ENCODE data around the gene JMJD4. TPM values are rescaled to one million over a fixed set of nuclear protein-coding genes. Genes with fewer than 3 reads are reported as not detected.

The JMJD4 gene
- total RNA-seq, 4 donors from 2014 or later: 13.4 to 20.0 (median 16.7) TPM

DNA sequence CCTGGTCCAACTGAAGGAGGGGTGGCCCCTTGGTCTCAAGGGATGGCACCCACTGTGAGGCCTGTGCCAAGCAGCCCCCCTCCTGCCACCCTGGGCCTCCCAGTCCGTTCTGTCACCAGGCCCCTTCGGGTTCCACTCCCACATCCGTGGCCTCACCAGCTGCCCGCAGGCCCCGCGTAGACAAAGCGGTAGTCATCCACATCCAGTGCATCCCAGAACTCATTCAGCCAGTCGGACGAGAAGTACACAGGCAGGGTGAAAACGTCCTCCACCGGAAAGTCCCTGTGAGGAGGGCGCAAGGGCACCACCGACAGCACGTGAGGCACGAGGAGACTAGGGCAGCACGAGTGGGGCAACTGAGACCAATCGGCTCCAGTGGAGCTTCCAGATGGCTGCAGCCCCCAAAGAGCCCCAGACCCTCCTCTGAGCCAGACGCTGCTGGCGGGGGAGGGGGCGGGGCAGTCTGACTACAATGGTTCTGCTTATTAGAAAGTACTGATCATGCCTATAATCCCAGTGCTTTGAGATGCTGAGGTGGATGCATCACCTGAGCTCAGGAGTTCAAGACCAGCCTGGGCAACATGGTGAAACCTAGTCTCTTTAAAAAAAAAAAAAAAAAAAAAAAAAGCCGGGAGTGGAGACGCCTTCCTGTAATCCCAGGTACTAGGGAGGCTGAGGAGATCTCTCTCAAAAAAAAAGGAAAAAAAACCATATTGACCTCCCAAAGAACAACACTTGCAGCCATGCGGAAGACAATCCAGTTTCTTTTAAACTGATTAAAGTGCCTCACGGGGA lies 1.2 kb downstream of the JMJD4 start:
- Histone ChIP-seq H3K4me1 (peaks cover 25 to 61% (median 37%) of the 10 kb centered on the region in 3 donors), H3K36me3 (peaks cover 0 to 23% (median 12%) of the 10 kb centered on the region in 3 donors), H3K27me3 (no peaks in the 10 kb centered on the region), H3K9me3 (no peaks in the 10 kb centered on the region), H3K4me3 (peak overlapping the region; percentile 88 to 97 (median 94)), H3K27ac (peak overlapping the region in 3 of 4 donors; percentile 86 to 93 (median 92))
- intact Hi-C loops (cut with DNase I): no loop called here
- TF ChIP-seq, protein P1, sequence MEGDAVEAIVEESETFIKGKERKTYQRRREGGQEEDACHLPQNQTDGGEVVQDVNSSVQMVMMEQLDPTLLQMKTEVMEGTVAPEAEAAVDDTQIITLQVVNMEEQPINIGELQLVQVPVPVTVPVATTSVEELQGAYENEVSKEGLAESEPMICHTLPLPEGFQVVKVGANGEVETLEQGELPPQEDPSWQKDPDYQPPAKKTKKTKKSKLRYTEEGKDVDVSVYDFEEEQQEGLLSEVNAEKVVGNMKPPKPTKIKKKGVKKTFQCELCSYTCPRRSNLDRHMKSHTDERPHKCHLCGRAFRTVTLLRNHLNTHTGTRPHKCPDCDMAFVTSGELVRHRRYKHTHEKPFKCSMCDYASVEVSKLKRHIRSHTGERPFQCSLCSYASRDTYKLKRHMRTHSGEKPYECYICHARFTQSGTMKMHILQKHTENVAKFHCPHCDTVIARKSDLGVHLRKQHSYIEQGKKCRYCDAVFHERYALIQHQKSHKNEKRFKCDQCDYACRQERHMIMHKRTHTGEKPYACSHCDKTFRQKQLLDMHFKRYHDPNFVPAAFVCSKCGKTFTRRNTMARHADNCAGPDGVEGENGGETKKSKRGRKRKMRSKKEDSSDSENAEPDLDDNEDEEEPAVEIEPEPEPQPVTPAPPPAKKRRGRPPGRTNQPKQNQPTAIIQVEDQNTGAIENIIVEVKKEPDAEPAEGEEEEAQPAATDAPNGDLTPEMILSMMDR (IDR thresholded peaks at IDR 0.05): no peak
- no peak for TF ChIP-seq POLR2A (IDR thresholded peaks at IDR 0.05)
- WGBS, 2 donors: 26 to 30% methylated on average over 4 to 10 of the region's 24 CpGs
- DNase-seq: no peak

DNA sequence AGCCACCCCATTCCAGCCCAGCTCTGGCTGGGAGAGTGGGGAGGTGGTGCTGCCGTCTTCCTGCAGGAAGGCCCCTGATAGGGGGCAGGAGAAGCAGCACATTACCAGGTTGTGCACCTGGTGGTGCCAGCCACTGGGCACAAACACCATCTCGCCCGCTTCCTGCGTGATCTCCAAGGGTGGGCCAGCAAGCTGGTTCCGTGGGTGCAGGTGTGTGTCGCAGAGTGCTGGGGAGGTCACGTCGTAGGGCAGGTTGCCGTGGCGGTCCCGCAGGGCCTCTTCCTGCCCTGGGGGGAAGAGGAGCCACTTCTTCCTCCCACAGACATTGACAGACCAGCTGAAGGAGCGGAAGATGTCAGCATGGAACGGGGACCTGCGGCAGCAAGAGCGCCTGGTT lies 1.8 kb downstream of the JMJD4 start:
- H3K27me3 ChIP-seq: no peaks in the 10 kb centered on the region
- WGBS, 2 donors: 60% methylated on average over 2 of the region's 15 CpGs; no CpG with 5 or more reads in 1 of the 2 donors
- H3K4me3 ChIP-seq: no peak overlapping the region
- intact Hi-C loops (cut with DNase I): no loop called here
- DNase-seq: no peak
- H3K4me1 ChIP-seq: peaks cover 31 to 67% (median 41%) of the 10 kb centered on the region in 3 donors
- no peaks in the 10 kb centered on the region for H3K9me3 ChIP-seq
- TF ChIP-seq, protein P1 (IDR thresholded peaks at IDR 0.05): no peak
- no peak for TF ChIP-seq POLR2A (IDR thresholded peaks at IDR 0.05)
- peak overlapping the region in 1 of 4 donors; percentile 92 for H3K27ac ChIP-seq
- peaks cover 0 to 23% (median 12%) of the 10 kb centered on the region in 3 donors for H3K36me3 ChIP-seq

DNA sequence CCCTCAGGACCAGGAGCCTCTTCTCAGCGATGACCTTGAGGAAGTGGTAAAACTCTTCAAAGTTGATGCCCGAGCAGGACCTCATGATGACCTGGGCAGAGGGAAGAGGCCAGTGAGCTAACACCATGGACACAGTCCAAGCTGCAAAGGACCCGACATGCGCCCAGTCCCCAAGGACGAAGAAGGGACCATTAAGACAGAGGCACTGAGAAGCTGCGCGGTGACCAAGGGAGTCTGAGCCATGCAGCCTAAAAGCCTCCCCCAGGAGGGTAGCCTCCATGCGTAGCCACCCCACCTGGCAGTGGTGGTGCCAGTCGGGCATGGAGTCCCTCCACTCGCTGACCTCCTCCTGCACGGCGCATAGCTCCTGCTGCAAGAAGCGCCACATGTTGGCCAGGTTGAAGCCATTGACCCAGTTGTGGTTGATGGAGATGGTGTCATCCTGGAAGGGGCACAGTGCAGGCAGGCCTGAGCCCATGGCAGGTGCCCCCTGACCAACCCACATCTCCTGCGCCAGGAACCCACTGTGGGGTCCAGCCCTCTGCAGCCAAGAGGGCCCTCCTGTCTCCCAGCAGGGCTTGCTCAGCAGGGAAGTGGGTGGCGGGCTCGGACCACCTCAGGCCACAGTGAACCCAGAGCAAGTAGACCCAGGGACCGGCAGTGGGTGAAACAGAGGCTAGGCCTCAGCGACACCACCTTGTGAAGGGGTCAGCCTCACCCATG lies 2.4 kb downstream of the JMJD4 start:
- Histone ChIP-seq H3K27ac (no peak overlapping the region), H3K4me3 (no peak overlapping the region), H3K9me3 (no peaks in the 10 kb centered on the region), H3K27me3 (no peaks in the 10 kb centered on the region), H3K36me3 (peaks cover 0 to 23% (median 12%) of the 10 kb centered on the region in 3 donors), H3K4me1 (peaks cover 37 to 73% (median 44%) of the 10 kb centered on the region in 3 donors)
- TF ChIP-seq, protein P1 (IDR thresholded peaks at IDR 0.05): no peak
- TF ChIP-seq POLR2A (IDR thresholded peaks at IDR 0.05): no peak
- WGBS, 2 donors: 92% methylated on average over 8 of the region's 18 CpGs; no CpG with 5 or more reads in 1 of the 2 donors
- intact Hi-C loops (cut with DNase I): no loop called here
- no peak for DNase-seq

DNA sequence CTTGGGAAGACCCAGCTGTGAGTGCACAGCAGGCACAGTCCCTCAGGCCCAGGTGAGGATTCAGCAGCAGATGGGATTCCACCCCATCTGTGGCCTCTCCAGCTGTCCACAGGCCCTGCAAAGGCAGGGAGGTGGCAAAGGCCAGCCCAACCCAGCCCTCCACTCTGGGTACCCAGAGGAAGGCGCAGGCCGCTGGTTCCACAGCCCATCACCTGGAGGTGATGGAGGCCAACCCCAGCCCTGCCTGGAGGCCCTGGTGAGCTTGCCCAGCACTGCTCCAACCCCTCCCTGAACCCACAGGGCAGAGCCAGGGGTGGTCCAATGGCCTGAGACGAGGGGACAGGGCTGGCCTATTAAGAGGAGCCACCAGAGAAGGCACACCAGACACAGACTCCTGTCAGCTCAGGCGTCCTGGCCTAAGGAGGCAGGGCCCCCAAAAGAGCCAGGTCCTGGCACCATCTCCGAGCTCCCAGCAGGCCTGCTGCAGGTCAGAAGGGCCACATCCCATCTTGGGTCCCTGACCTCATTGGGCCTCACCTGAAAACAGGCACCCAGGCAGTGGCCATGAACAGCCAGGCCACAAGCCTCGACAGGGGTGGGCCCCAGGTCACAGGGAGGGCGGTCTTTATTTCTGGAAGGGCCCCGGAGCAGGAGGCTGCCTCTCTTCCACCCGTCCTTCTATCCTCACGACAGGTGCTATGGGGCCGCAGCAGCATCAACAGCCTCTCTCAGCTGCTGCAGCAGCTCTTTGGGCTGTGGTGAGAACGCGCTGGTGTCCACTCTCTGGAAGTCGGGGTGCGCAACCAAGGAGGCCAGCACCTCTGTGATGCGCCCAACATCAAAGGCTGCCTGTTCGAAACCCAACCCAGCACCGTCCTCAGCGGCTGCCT lies 3.2 kb downstream of the JMJD4 start:
- H3K4me1 ChIP-seq: peaks cover 39 to 72% (median 47%) of the 10 kb centered on the region in 3 donors
- intact Hi-C loops (cut with DNase I): no loop called here
- peaks cover 0 to 23% (median 12%) of the 10 kb centered on the region in 3 donors for H3K36me3 ChIP-seq
- TF ChIP-seq, protein P1 (IDR thresholded peaks at IDR 0.05): no peak
- no peak for TF ChIP-seq POLR2A (IDR thresholded peaks at IDR 0.05)
- no peaks in the 10 kb centered on the region for H3K9me3 ChIP-seq
- H3K27ac ChIP-seq: no peak overlapping the region
- H3K4me3 ChIP-seq: no peak overlapping the region
- WGBS, 2 donors: 80 to 100% methylated on average over 1 to 2 of the region's 19 CpGs
- no peaks in the 10 kb centered on the region for H3K27me3 ChIP-seq
- DNase-seq: no peak
